Measurements from ENCODE around the gene PPP1R12B. TPM values are rescaled to one million over a fixed set of nuclear protein-coding genes. Genes with fewer than 3 reads are reported as not detected.

The PPP1R12B gene
- total and polyA plus RNA-seq, 2 donors (not counting 1 experiment from before 2014, with no cell fraction given): 13.4 to 21.7 TPM

GRCh38 chr1:202361701-202362100 is 13.2 kb downstream of the PPP1R12B start:
- Histone ChIP-seq H4K20me1 (ENCODE audit: control insufficient read depth, extremely low read depth, insufficient read depth, low read length) (no peaks in the 10 kb centered on the region), H3K27me3 (ENCODE audit: control insufficient read depth, insufficient read depth, low read length) (no peaks in the 10 kb centered on the region), H3K4me2 (ENCODE audit: extremely low read depth, insufficient read depth, low read length) (no peak overlapping the region), H2AFZ (ENCODE audit: low read length) (no peak overlapping the region), H3K27ac (ENCODE audit: insufficient read depth, low read length) (no peak overlapping the region), H3K9me3 (ENCODE audit: control insufficient read depth, insufficient read depth, low read depth, low read length) (no peaks in the 10 kb centered on the region), H3K79me2 (ENCODE audit: control insufficient read depth, insufficient read depth, low read length) (no peaks in the 10 kb centered on the region), H3K9ac (ENCODE audit: insufficient read depth, low read length) (no peak overlapping the region), H3K4me3 (replicated peaks in 1 of 4; ENCODE audit: control extremely low read depth in 1 of 4, insufficient read depth in 1 of 4, low read depth in 3 of 4, low read length in 4 of 4) (no peak overlapping the region), H3K4me1 (ENCODE audit: control insufficient read depth, extremely low read depth, insufficient read depth, low read length) (no peaks in the 10 kb centered on the region), H3K36me3 (ENCODE audit: control insufficient read depth, insufficient read depth, low read length) (no peaks in the 10 kb centered on the region)
- TF ChIP-seq CTCF (conservative IDR thresholded peaks at IDR 0.05 in 1 of 2, IDR thresholded peaks at IDR 0.05 in 1 of 2; ENCODE audit: low read depth in 1 of 2, low read length in 2 of 2): no peak
- no peak for TF ChIP-seq EZH2 (IDR thresholded peaks at IDR 0.05; ENCODE audit: low read length, missing control alignments)
- no peak for DNase-seq (ENCODE audit: low read depth in 2 of 2)

GRCh38 chr1:202362212-202362611 is 13.7 kb downstream of the PPP1R12B start:
- H3K27me3 ChIP-seq (ENCODE audit: control insufficient read depth, insufficient read depth, low read length): no peaks in the 10 kb centered on the region
- no peak overlapping the region for H2AFZ ChIP-seq (ENCODE audit: low read length)
- H3K4me2 ChIP-seq (ENCODE audit: extremely low read depth, insufficient read depth, low read length): no peak overlapping the region
- H3K27ac ChIP-seq (ENCODE audit: insufficient read depth, low read length): no peak overlapping the region
- no peak overlapping the region for H3K4me3 ChIP-seq (replicated peaks in 1 of 4; ENCODE audit: control extremely low read depth in 1 of 4, insufficient read depth in 1 of 4, low read depth in 3 of 4, low read length in 4 of 4)
- no peaks in the 10 kb centered on the region for H3K4me1 ChIP-seq (ENCODE audit: control insufficient read depth, extremely low read depth, insufficient read depth, low read length)
- no peak overlapping the region for H3K9ac ChIP-seq (ENCODE audit: insufficient read depth, low read length)
- H3K9me3 ChIP-seq (ENCODE audit: control insufficient read depth, insufficient read depth, low read depth, low read length): no peaks in the 10 kb centered on the region
- H4K20me1 ChIP-seq (ENCODE audit: control insufficient read depth, extremely low read depth, insufficient read depth, low read length): no peaks in the 10 kb centered on the region
- no peak for TF ChIP-seq EZH2 (IDR thresholded peaks at IDR 0.05; ENCODE audit: low read length, missing control alignments)
- no peak for TF ChIP-seq CTCF (conservative IDR thresholded peaks at IDR 0.05 in 1 of 2, IDR thresholded peaks at IDR 0.05 in 1 of 2; ENCODE audit: low read depth in 1 of 2, low read length in 2 of 2)
- H3K36me3 ChIP-seq (ENCODE audit: control insufficient read depth, insufficient read depth, low read length): no peaks in the 10 kb centered on the region
- no peaks in the 10 kb centered on the region for H3K79me2 ChIP-seq (ENCODE audit: control insufficient read depth, insufficient read depth, low read length)
- DNase-seq (ENCODE audit: low read depth in 2 of 2): no peak

GRCh38 chr1:202365092-202365815 is 16.8 kb downstream of the PPP1R12B start:
- Histone ChIP-seq H4K20me1 (ENCODE audit: control insufficient read depth, extremely low read depth, insufficient read depth, low read length) (no peaks in the 10 kb centered on the region), H3K9me3 (ENCODE audit: control insufficient read depth, insufficient read depth, low read depth, low read length) (no peaks in the 10 kb centered on the region), H3K27ac (ENCODE audit: insufficient read depth, low read length) (no peak overlapping the region), H3K4me2 (ENCODE audit: extremely low read depth, insufficient read depth, low read length) (no peak overlapping the region), H3K4me3 (replicated peaks in 1 of 4; ENCODE audit: control extremely low read depth in 1 of 4, insufficient read depth in 1 of 4, low read depth in 3 of 4, low read length in 4 of 4) (no peak overlapping the region), H3K36me3 (ENCODE audit: control insufficient read depth, insufficient read depth, low read length) (no peaks in the 10 kb centered on the region), H3K4me1 (ENCODE audit: control insufficient read depth, extremely low read depth, insufficient read depth, low read length) (no peaks in the 10 kb centered on the region), H3K27me3 (ENCODE audit: control insufficient read depth, insufficient read depth, low read length) (no peaks in the 10 kb centered on the region), H3K79me2 (ENCODE audit: control insufficient read depth, insufficient read depth, low read length) (no peaks in the 10 kb centered on the region), H2AFZ (ENCODE audit: low read length) (no peak overlapping the region), H3K9ac (ENCODE audit: insufficient read depth, low read length) (no peak overlapping the region)
- no peak for TF ChIP-seq CTCF (conservative IDR thresholded peaks at IDR 0.05 in 1 of 2, IDR thresholded peaks at IDR 0.05 in 1 of 2; ENCODE audit: low read depth in 1 of 2, low read length in 2 of 2)
- no peak for TF ChIP-seq EZH2 (IDR thresholded peaks at IDR 0.05; ENCODE audit: low read length, missing control alignments)
- peak; percentile 39 to 73 for DNase-seq (ENCODE audit: low read depth in 2 of 2)
